Thyroid gland (tissue), 4 donors: ENCODE measurements around the gene PSMD1. TPM values are rescaled to one million over a fixed set of nuclear protein-coding genes. Genes with fewer than 3 reads are reported as not detected.
A peak's percentile ranks its signal among the peaks of the same experiment; 100 is the strongest.

ENCODE experiments used
- DNase-seq, 2 donors: peaks; one replicate each; pipeline ENCODE4 v3.0.0-alpha.2; 2019
- H3K27ac ChIP-seq, 3 donors: fragments of 200-600 bp; sonication (generic); 1 replicate in 2 of 3; 2 replicates in 1 of 3; pipeline ENCODE4 v1.5.1; 2016 to 2019; ENCODE audit warnings: mild to moderate bottlenecking in 1 of 3, moderate library complexity in 1 of 3
- H3K27me3 ChIP-seq: fragments of 200-600 bp; sonication (generic); one replicate; pipeline ENCODE4 v1.5.1; 2019
- H3K36me3 ChIP-seq, 2 donors: fragments of 200-600 bp; sonication (generic); one replicate each; pipeline ENCODE4 v1.5.1; 2016 to 2019
- H3K4me1 ChIP-seq, 2 donors: fragments of 200-600 bp; sonication (generic); one replicate each; pipeline ENCODE4 v1.5.1; 2017 to 2019
- H3K4me3 ChIP-seq, 3 donors: fragments of 200-600 bp; sonication (generic); replicated peaks in 1 of 3; 1 replicate in 2 of 3; 2 replicates in 1 of 3; pipeline ENCODE4 v1.5.1; 2016; ENCODE audit warnings: mild to moderate bottlenecking in 1 of 3
- H3K9me3 ChIP-seq: fragments of 200-600 bp; sonication (generic); one replicate; pipeline ENCODE4 v1.5.1; 2017
- POLR2A ChIP-seq, 2 donors: fragments of 450-650 bp; IDR thresholded peaks; one replicate each; pipeline ENCODE4 v1.6.1; 2017; ENCODE audit warnings: antibody characterized with exemption in 2 of 2, mild to moderate bottlenecking in 2 of 2, moderate library complexity in 1 of 2
- WGBS, 2 donors: methylation state at CpG; one replicate each; pipeline ENCODE4 v1.1.5; 2017; 5-methylcytosine and 5-hydroxymethylcytosine counted together
- intact Hi-C: fragments of 100-400 bp; cut with DNase I; formaldehyde crosslinking; loops from one replicate; pipeline ENCODE4 v1.15.1; 2023
- total RNA-seq, 4 donors: library from RNA; depleted of rRNA; stranded (reverse); fragments of >200 nt; gene quantifications; one replicate each; pipeline ENCODE4 v1.2.3, GENCODE V29; 2016
- TF ChIP-seq, protein P1 (sequence below), 6 experiments: fragments of 200-600 bp in 3 of 6; fragments of 450-650 bp in 3 of 6; sonication (generic) in 3 of 6; IDR thresholded peaks; one replicate each; pipeline ENCODE4 v1.5.1; 2016 to 2019; ENCODE audit warnings: antibody characterized with exemption in 6 of 6, mild to moderate bottlenecking in 2 of 6, inconsistent platforms in 1 of 6, moderate library complexity in 1 of 6

PSMD1 gene
- total RNA-seq, 4 donors from 2014 or later: 60.2 to 98.7 (median 78.4) TPM

GRCh38 chr2:231052494-231053451, 3.9 kb upstream of the PSMD1 start:
- 9 to 18% methylated on average over 27 to 49 of the region's 62 CpGs for WGBS, 2 donors
- intact Hi-C loops: no loop called here
- TF ChIP-seq, protein P1, sequence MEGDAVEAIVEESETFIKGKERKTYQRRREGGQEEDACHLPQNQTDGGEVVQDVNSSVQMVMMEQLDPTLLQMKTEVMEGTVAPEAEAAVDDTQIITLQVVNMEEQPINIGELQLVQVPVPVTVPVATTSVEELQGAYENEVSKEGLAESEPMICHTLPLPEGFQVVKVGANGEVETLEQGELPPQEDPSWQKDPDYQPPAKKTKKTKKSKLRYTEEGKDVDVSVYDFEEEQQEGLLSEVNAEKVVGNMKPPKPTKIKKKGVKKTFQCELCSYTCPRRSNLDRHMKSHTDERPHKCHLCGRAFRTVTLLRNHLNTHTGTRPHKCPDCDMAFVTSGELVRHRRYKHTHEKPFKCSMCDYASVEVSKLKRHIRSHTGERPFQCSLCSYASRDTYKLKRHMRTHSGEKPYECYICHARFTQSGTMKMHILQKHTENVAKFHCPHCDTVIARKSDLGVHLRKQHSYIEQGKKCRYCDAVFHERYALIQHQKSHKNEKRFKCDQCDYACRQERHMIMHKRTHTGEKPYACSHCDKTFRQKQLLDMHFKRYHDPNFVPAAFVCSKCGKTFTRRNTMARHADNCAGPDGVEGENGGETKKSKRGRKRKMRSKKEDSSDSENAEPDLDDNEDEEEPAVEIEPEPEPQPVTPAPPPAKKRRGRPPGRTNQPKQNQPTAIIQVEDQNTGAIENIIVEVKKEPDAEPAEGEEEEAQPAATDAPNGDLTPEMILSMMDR (IDR thresholded peaks at IDR 0.05): peak; percentile 59 to 97 (median 84)
- no peak for TF ChIP-seq POLR2A (IDR thresholded peaks at IDR 0.05)
- peak overlapping the region; percentile 37 to 47 (median 47) for H3K4me3 ChIP-seq
- H3K27me3 ChIP-seq: no peaks in the 10 kb centered on the region
- H3K4me1 ChIP-seq: peaks cover 5 to 10% of the 10 kb centered on the region in 2 donors
- no peaks in the 10 kb centered on the region for H3K36me3 ChIP-seq
- peak; percentile 73 to 81 for DNase-seq
- H3K27ac ChIP-seq: peak overlapping the region in 1 of 3 donors; percentile 12
- no peaks in the 10 kb centered on the region for H3K9me3 ChIP-seq

DNA sequence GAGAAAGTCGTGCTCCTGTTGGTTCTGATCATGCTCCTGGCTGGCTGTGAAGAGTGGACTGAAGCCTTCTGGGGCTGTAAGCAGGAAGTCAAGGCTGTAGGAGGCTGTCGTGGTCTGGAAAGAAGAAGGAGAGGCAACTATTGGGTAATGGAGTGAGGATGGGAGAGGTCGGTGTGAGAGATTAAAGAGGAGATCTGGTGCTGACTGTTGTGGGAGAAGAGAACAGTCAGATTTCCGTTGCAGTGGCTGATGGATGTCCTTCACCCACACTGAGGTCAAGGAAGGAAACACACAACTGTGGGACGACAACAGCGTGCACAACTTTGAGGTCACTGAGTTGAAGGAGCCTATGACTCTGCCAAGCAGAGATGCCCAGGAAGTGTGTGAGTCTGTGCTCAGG, 2.8 kb upstream of the PSMD1 start:
- Histone ChIP-seq H3K4me3 (no peak overlapping the region), H3K27ac (no peak overlapping the region), H3K27me3 (no peaks in the 10 kb centered on the region), H3K4me1 (peaks cover 16 to 21% of the 10 kb centered on the region in 2 donors), H3K36me3 (no peaks in the 10 kb centered on the region), H3K9me3 (no peaks in the 10 kb centered on the region)
- 75 to 86% methylated on average over 6 of the region's 6 CpGs for WGBS, 2 donors
- intact Hi-C loops: no loop called here
- no peak for DNase-seq
- TF ChIP-seq POLR2A (IDR thresholded peaks at IDR 0.05): no peak
- TF ChIP-seq, protein P1 (IDR thresholded peaks at IDR 0.05): no peak

DNA sequence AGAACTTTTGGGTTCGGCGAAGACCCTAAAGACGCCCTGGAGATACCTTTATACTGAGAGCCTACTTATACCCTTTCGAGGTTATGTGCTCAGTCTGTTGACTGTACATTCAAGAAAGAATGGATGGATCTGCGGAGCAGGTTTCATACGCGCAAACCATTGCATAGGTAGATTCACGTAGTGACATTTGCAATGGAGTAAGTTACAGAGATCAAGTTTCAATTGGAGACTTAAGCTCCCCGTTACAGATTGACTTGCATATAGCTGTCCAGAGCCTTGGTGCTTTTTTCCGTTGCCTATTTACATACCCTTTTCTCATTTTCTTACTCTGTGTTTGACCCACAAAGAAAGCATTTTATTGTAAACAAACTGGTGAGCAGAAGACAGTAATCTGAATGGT, 923 bp downstream of the PSMD1 start:
- peaks cover 22 to 23% of the 10 kb centered on the region in 2 donors for H3K4me1 ChIP-seq
- intact Hi-C loops: no loop called here
- WGBS, 2 donors: 3 to 5% methylated on average over 10 of the region's 10 CpGs
- peak overlapping the region; percentile 82 to 98 (median 93) for H3K4me3 ChIP-seq
- no peak for TF ChIP-seq POLR2A (IDR thresholded peaks at IDR 0.05)
- TF ChIP-seq, protein P1 (IDR thresholded peaks at IDR 0.05): no peak
- peaks cover 3 to 5% of the 10 kb centered on the region in 2 donors for H3K36me3 ChIP-seq
- no peaks in the 10 kb centered on the region for H3K9me3 ChIP-seq
- peak overlapping the region in 1 of 3 donors; percentile 99 for H3K27ac ChIP-seq
- DNase-seq: no peak
- H3K27me3 ChIP-seq: no peaks in the 10 kb centered on the region

GRCh38 chr2:231058761-231059550, 2.3 kb downstream of the PSMD1 start:
- intact Hi-C loops: no loop called here
- H3K9me3 ChIP-seq: no peaks in the 10 kb centered on the region
- no peak for DNase-seq
- H3K4me3 ChIP-seq: no peak overlapping the region
- no peak overlapping the region for H3K27ac ChIP-seq
- H3K4me1 ChIP-seq: peaks cover 22 to 23% of the 10 kb centered on the region in 2 donors
- TF ChIP-seq POLR2A (IDR thresholded peaks at IDR 0.05): no peak
- TF ChIP-seq, protein P1 (IDR thresholded peaks at IDR 0.05): no peak
- 67 to 71% methylated on average over 4 of the region's 4 CpGs for WGBS, 2 donors
- H3K36me3 ChIP-seq: peaks cover 7 to 12% of the 10 kb centered on the region in 2 donors
- no peaks in the 10 kb centered on the region for H3K27me3 ChIP-seq
